IPS DF 6.9 (cell line): ENCODE data around the gene GABRD.

ENCODE experiments used
- DNase-seq: peaks from one replicate; pipeline ENCODE4 v3.0.0-alpha.2; 2013; ENCODE audit warnings: low read depth, low spot score
- H3K27ac ChIP-seq: one replicate; pipeline ENCODE4 v1.5.1; 2013; ENCODE audit warnings: low read length, control low read depth
- H3K27me3 ChIP-seq: 2 replicates; pipeline ENCODE4 v1.6.1; 2013; ENCODE audit warnings: mild to moderate bottlenecking, low read length; ENCODE audit not compliant: control insufficient read depth, insufficient read depth
- H3K36me3 ChIP-seq: 2 replicates; pipeline ENCODE4 v1.6.1; 2013; ENCODE audit warnings: low read length; ENCODE audit not compliant: control insufficient read depth, insufficient read depth
- H3K4me1 ChIP-seq: 2 replicates; pipeline ENCODE4 v1.6.1; 2013; ENCODE audit warnings: low read length; ENCODE audit not compliant: control insufficient read depth, insufficient read depth
- H3K4me3 ChIP-seq: 2 replicates; pipeline ENCODE4 v1.5.1; 2013; ENCODE audit warnings: mild to moderate bottlenecking, low read length
- H3K9me3 ChIP-seq: 2 replicates; pipeline ENCODE4 v1.6.1; 2013; ENCODE audit warnings: low read length, inconsistent platforms; ENCODE audit not compliant: control insufficient read depth, insufficient read depth
- WGBS: extraction: QIAGEN DNeasy Blood & Tissue Kit; methylation state at CpG from one replicate; pipeline ENCODE4 v1.1.7; 2013; ENCODE audit warnings: mixed read lengths, missing lambda C conversion rate; ENCODE audit not compliant: insufficient read length, insufficient coverage; 5-methylcytosine and 5-hydroxymethylcytosine counted together

GABRD gene, protein sequence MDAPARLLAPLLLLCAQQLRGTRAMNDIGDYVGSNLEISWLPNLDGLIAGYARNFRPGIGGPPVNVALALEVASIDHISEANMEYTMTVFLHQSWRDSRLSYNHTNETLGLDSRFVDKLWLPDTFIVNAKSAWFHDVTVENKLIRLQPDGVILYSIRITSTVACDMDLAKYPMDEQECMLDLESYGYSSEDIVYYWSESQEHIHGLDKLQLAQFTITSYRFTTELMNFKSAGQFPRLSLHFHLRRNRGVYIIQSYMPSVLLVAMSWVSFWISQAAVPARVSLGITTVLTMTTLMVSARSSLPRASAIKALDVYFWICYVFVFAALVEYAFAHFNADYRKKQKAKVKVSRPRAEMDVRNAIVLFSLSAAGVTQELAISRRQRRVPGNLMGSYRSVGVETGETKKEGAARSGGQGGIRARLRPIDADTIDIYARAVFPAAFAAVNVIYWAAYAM

GRCh38 chr1:2019172-2019543 lies at the start of gene GABRD:
GABRD (plus strand) TSS chr1:2019345; CDS start chr1:2019424, 79 bp downstream.
- DNase-seq: no peak
- H3K36me3 ChIP-seq: no peaks in the 10 kb centered on the region
- no peak within 1 kb of the TSS for H3K27ac ChIP-seq
- peak within 1 kb of the TSS; percentile 43; the same call in 1 of the 2 replicates for H3K4me3 ChIP-seq
- WGBS: no CpG with 5 or more reads among the region's 60 CpGs
- H3K27me3 ChIP-seq: peaks cover 8% of the 10 kb centered on the region
- no peaks in the 10 kb centered on the region; the same call in 1 of the 2 replicates for H3K4me1 ChIP-seq
- H3K9me3 ChIP-seq: no peaks in the 10 kb centered on the region

DNA sequence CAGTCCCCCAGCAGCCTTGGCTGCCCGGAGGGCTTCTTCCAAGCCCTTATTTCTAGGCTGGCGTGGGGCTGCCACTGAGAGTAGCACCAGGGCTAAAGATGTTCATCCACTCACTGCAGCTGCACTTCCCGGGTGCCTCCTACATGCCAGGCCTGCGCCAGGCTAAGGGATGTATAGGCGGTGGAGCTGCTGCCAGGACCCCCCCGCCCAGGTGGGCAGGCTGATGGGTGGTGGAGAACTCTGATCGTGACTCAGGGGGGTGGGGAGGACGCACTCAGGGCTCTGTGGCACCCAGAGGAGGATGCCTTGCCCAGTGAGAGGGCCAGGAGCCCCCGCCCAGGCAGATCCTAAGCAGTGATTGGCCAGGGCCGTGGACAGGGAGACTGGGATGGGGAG lies 49.6 kb upstream of the GABRD start:
- DNase-seq: no peak
- WGBS: no CpG with 5 or more reads among the region's 10 CpGs

DNA sequence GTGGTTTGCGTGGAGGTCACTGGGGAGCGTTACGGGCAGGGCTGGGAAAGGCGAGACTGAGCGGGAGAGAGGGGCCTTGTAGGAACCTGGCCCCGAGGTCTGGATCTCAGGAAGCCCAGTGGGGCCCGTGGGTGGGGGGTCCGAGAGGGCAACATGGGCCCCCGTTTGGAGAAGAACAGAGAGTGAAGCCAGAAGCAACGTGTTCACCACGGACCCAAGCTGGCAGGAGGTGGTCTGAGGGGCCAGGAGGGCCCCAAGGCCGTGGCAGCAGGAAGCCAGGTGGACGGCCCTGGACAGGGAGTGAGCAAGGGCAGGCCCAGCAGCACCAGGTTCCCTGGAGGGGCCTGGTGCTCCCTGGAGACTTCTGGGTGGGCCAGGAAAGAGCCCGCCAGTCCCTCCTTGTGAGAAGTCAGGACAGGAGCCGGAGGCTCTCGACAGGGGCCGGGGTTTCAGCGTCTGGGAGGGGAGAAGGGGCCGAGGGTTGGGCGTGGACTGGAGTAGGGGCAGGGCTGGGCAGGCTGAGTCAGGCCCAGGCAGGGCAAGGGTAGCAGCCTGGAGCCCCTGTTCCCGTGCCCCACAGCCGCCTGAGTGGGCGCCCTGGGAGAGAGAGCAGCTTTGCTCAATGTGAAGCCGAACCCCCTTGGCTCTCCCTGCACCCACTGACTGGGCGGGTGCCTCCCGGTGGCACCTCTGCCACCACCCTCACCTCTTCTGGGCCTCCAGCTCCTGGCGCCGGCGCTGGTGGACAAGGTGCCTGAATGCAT lies 49.0 kb upstream of the GABRD start:
- H3K27ac ChIP-seq: no peak overlapping the region

More for the DNA sequence above, 49.6 kb upstream of the GABRD start:
- Histone ChIP-seq H3K4me3 (no peak overlapping the region), H3K36me3 (no peaks in the 10 kb centered on the region; the same call in 1 of the 2 replicates), H3K27me3 (no peaks in the 10 kb centered on the region), H3K4me1 (peaks cover 4% of the 10 kb centered on the region; the same call in 1 of the 2 replicates), H3K27ac (no peak overlapping the region), H3K9me3 (no peaks in the 10 kb centered on the region)

GRCh38 chr1:1971017-1971416 lies 48.1 kb upstream of the GABRD start:
- no peaks in the 10 kb centered on the region for H3K27me3 ChIP-seq
- no peak for DNase-seq
- no peaks in the 10 kb centered on the region for H3K9me3 ChIP-seq
- no CpG with 5 or more reads among the region's 17 CpGs for WGBS
- no peaks in the 10 kb centered on the region; the same call in 1 of the 2 replicates for H3K36me3 ChIP-seq
- no peak overlapping the region for H3K27ac ChIP-seq
- no peak overlapping the region for H3K4me3 ChIP-seq
- peaks cover 4% of the 10 kb centered on the region; the same call in 1 of the 2 replicates for H3K4me1 ChIP-seq

More for the DNA sequence above, 49.0 kb upstream of the GABRD start:
- Histone ChIP-seq H3K4me1 (peaks cover 4% of the 10 kb centered on the region; the same call in 1 of the 2 replicates), H3K36me3 (no peaks in the 10 kb centered on the region; the same call in 1 of the 2 replicates), H3K9me3 (no peaks in the 10 kb centered on the region), H3K27me3 (no peaks in the 10 kb centered on the region), H3K4me3 (no peak overlapping the region)
- DNase-seq: no peak
- WGBS: no CpG with 5 or more reads among the region's 29 CpGs

DNA sequence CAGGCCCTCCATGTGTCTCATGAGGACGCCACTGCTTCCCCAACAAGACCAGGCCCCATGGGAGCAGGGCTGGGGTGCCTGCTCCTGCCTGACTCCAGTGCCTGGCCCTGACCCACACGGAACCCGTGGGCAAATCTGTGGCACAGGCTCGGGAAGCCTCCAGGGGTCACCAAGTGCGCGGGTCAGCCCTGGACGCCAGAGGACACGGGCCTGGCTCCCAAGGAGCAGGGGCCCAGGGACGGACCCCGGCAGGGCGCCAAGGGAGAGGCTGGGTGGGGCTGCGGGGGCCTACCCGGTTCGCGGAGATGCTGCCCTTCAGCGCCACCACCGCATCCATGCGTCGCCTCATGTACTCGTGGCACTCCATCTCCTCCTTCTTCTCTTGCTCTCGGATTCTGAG lies 47.5 kb upstream of the GABRD start:
- peaks cover 4% of the 10 kb centered on the region; the same call in 1 of the 2 replicates for H3K4me1 ChIP-seq
- no CpG with 5 or more reads among the region's 21 CpGs for WGBS
- H3K9me3 ChIP-seq: no peaks in the 10 kb centered on the region
- H3K36me3 ChIP-seq: no peaks in the 10 kb centered on the region; the same call in 1 of the 2 replicates
- no peak overlapping the region for H3K27ac ChIP-seq
- no peaks in the 10 kb centered on the region for H3K27me3 ChIP-seq
- no peak for DNase-seq
- no peak overlapping the region for H3K4me3 ChIP-seq

GRCh38 chr1:1972976-1973715 lies 46.0 kb upstream of the GABRD start:
- WGBS: no CpG with 5 or more reads among the region's 22 CpGs
- DNase-seq: no peak
- Histone ChIP-seq H3K36me3 (no peaks in the 10 kb centered on the region; the same call in 1 of the 2 replicates), H3K9me3 (no peaks in the 10 kb centered on the region), H3K27me3 (no peaks in the 10 kb centered on the region), H3K4me3 (no peak overlapping the region), H3K27ac (no peak overlapping the region), H3K4me1 (peaks cover 4% of the 10 kb centered on the region; the same call in 1 of the 2 replicates)

- H3K36me3 ChIP-seq: no peaks in the 10 kb centered on the region; the same call in 1 of the 2 replicates
- no peaks in the 10 kb centered on the region for H3K27me3 ChIP-seq
- peaks cover 4% of the 10 kb centered on the region; the same call in 1 of the 2 replicates for H3K4me1 ChIP-seq
- no peak overlapping the region for H3K27ac ChIP-seq
- H3K4me3 ChIP-seq: no peak overlapping the region
- H3K9me3 ChIP-seq: no peaks in the 10 kb centered on the region
- no peak for DNase-seq
- WGBS: no CpG with 5 or more reads among the region's 34 CpGs
Observed at GRCh38 chr1:1973716-1974642, 45.2 kb upstream of the GABRD start.

DNA sequence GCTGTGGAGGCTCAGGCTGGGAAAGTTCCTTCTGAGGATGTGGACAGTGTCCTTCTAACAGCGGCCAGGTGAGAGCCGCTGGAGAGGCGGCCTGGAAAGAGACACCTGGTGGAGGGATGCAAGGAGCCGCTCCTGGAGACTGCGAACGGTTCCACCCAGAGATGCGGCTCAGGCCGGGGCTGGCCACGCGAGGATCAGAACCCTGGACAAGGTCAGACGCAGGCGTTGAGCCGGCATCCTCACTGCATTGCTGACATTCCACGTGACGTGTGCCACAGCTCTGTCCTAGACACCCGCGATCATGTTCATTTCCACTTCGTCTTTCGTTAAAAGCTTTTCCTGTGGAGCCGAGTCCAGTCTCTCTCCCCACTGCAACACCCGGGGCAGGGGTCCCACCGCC lies 44.3 kb upstream of the GABRD start:
- Histone ChIP-seq H3K4me3 (no peak overlapping the region), H3K27ac (no peak overlapping the region), H3K36me3 (no peaks in the 10 kb centered on the region; the same call in 1 of the 2 replicates), H3K4me1 (peaks cover 4% of the 10 kb centered on the region; the same call in 1 of the 2 replicates), H3K27me3 (no peaks in the 10 kb centered on the region), H3K9me3 (no peaks in the 10 kb centered on the region)
- no peak for DNase-seq
- WGBS: no CpG with 5 or more reads among the region's 22 CpGs

- H3K27me3 ChIP-seq: no peaks in the 10 kb centered on the region
- H3K27ac ChIP-seq: no peak overlapping the region
- H3K36me3 ChIP-seq: no peaks in the 10 kb centered on the region; the same call in 1 of the 2 replicates
- H3K4me3 ChIP-seq: no peak overlapping the region
- DNase-seq: no peak
- H3K4me1 ChIP-seq: peaks cover 4% of the 10 kb centered on the region; the same call in 1 of the 2 replicates
- no CpG with 5 or more reads among the region's 14 CpGs for WGBS
- H3K9me3 ChIP-seq: no peaks in the 10 kb centered on the region
Observed at GRCh38 chr1:1975535-1975934, 43.6 kb upstream of the GABRD start.
